Ishikawa (cell line): ENCODE results near the gene CPLANE1.

Source experiments
- CEBPB ChIP-seq: IDR thresholded peaks from 2 replicates; pipeline ENCODE4 v1.6.1; 2012
- CREB1 ChIP-seq: IDR thresholded peaks from 2 replicates; pipeline ENCODE4 v1.6.1; 2012; ENCODE audit warnings: low read depth
- EGR1 ChIP-seq: IDR thresholded peaks from 2 replicates; pipeline ENCODE4 v1.6.1; 2012
- EP300 ChIP-seq: IDR thresholded peaks from 2 replicates; pipeline ENCODE4 v1.6.1; 2012; ENCODE audit warnings: borderline replicate concordance
- FOXM1 ChIP-seq: IDR thresholded peaks from 2 replicates; pipeline ENCODE4 v1.6.1; 2012; ENCODE audit warnings: low read depth, borderline replicate concordance
- MAX ChIP-seq: IDR thresholded peaks from 2 replicates; pipeline ENCODE4 v1.6.1; 2012
- NFIC ChIP-seq: IDR thresholded peaks from 2 replicates; pipeline ENCODE4 v1.6.1; 2012
- RAD21 ChIP-seq: IDR thresholded peaks from 2 replicates; pipeline ENCODE4 v1.6.1; 2012; ENCODE audit warnings: low read depth
- TAF1 ChIP-seq: IDR thresholded peaks from 2 replicates; pipeline ENCODE4 v1.6.1; 2012; ENCODE audit warnings: low read depth, mild to moderate bottlenecking
- TCF12 ChIP-seq: IDR thresholded peaks from 2 replicates; pipeline ENCODE4 v1.6.1; 2012; ENCODE audit warnings: low read depth
- TEAD4 ChIP-seq: IDR thresholded peaks from 2 replicates; pipeline ENCODE4 v1.6.1; 2012
- YY1 ChIP-seq: IDR thresholded peaks from 2 replicates; pipeline ENCODE4 v1.6.1; 2012; ENCODE audit warnings: low read depth
- ZBTB7A ChIP-seq: IDR thresholded peaks from 2 replicates; pipeline ENCODE4 v1.6.1; 2012; ENCODE audit warnings: low read depth
- TF ChIP-seq, protein P1 (sequence below): IDR thresholded peaks from 2 replicates; pipeline ENCODE4 v1.6.1; 2012; ENCODE audit warnings: low read depth, mild to moderate bottlenecking
- TF ChIP-seq, protein P2 (sequence below): IDR thresholded peaks from 2 replicates; pipeline ENCODE4 v1.6.1; 2012

The CPLANE1 gene

GRCh38 chr5:37248421-37248969 is 681 bp downstream of the CPLANE1 start:
- TF ChIP-seq CREB1 (no peak), TEAD4 (no peak), RAD21 (no peak), MAX (no peak), EGR1 (no peak), ZBTB7A (no peak), TAF1 (no peak), NFIC (no peak), EP300 (no peak), YY1 (no peak), CEBPB (no peak), FOXM1 (no peak), TCF12 (no peak)
- TF ChIP-seq, protein P1, sequence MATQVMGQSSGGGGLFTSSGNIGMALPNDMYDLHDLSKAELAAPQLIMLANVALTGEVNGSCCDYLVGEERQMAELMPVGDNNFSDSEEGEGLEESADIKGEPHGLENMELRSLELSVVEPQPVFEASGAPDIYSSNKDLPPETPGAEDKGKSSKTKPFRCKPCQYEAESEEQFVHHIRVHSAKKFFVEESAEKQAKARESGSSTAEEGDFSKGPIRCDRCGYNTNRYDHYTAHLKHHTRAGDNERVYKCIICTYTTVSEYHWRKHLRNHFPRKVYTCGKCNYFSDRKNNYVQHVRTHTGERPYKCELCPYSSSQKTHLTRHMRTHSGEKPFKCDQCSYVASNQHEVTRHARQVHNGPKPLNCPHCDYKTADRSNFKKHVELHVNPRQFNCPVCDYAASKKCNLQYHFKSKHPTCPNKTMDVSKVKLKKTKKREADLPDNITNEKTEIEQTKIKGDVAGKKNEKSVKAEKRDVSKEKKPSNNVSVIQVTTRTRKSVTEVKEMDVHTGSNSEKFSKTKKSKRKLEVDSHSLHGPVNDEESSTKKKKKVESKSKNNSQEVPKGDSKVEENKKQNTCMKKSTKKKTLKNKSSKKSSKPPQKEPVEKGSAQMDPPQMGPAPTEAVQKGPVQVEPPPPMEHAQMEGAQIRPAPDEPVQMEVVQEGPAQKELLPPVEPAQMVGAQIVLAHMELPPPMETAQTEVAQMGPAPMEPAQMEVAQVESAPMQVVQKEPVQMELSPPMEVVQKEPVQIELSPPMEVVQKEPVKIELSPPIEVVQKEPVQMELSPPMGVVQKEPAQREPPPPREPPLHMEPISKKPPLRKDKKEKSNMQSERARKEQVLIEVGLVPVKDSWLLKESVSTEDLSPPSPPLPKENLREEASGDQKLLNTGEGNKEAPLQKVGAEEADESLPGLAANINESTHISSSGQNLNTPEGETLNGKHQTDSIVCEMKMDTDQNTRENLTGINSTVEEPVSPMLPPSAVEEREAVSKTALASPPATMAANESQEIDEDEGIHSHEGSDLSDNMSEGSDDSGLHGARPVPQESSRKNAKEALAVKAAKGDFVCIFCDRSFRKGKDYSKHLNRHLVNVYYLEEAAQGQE = no peak
- TF ChIP-seq, protein P2, sequence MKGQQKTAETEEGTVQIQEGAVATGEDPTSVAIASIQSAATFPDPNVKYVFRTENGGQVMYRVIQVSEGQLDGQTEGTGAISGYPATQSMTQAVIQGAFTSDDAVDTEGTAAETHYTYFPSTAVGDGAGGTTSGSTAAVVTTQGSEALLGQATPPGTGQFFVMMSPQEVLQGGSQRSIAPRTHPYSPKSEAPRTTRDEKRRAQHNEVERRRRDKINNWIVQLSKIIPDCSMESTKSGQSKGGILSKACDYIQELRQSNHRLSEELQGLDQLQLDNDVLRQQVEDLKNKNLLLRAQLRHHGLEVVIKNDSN = no peak

GRCh38 chr5:37247496-37247895 is 1.7 kb downstream of the CPLANE1 start:
- TF ChIP-seq CREB1 (no peak), MAX (no peak), RAD21 (no peak), YY1 (no peak), TCF12 (no peak), NFIC (no peak), CEBPB (no peak), TAF1 (no peak), TEAD4 (no peak), FOXM1 (no peak), EP300 (no peak), ZBTB7A (no peak), EGR1 (no peak)
- TF ChIP-seq, protein P1 = no peak
- TF ChIP-seq, protein P2 = no peak

DNA sequence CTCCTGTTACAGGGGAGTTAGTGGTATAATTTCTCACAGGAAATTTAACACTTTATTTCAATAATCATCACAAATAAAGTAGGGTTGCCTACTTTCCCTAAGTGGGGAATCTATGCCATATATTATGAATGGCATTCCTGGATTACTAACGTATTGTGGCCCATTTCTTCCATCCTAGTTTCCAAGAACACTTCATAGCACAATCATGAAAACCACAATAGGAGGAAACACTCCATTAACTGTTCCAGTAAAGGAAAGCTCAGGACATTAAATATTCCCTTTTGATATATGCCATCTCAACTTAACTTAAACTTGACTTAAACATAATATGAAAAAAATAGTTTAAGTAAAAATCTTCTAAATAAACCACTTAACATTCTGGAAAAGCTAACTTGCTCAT is 2.1 kb downstream of the CPLANE1 start:
- TF ChIP-seq RAD21 = no peak
- TF ChIP-seq CREB1 = no peak
- TF ChIP-seq YY1 = no peak
- TF ChIP-seq, protein P1 = no peak
- TF ChIP-seq EGR1 = no peak
- TF ChIP-seq TAF1 = no peak
- no peak for TF ChIP-seq FOXM1
- TF ChIP-seq EP300 = no peak
- TF ChIP-seq ZBTB7A = no peak
- TF ChIP-seq CEBPB = no peak

- TF ChIP-seq NFIC = no peak
- TF ChIP-seq, protein P2 = no peak
- TF ChIP-seq TAF1 = no peak
- TF ChIP-seq TCF12 = no peak
- TF ChIP-seq EGR1 = no peak
- TF ChIP-seq, protein P1 = no peak
- TF ChIP-seq YY1 = no peak
- TF ChIP-seq TEAD4 = no peak
- no peak for TF ChIP-seq MAX
- TF ChIP-seq RAD21 = no peak
- no peak for TF ChIP-seq FOXM1
- TF ChIP-seq EP300 = no peak
Measured at GRCh38 chr5:37234288-37234687, 14.9 kb downstream of the CPLANE1 start.
